Dendritic cell treated with granulocyte-macrophage colony-stimulating factor and Interleukin-4, amounts not matched to agents 40 ng/mL and 50 ng/mL, for 4 days (primary cell): ENCODE data around the gene SNX12.

Source experiments
- H3K27ac Mint-ChIP-seq: one replicate; pipeline ENCODE4 v1.8.0; 2022; ENCODE audit warnings: mild to moderate bottlenecking, mixed read lengths
- H3K27me3 Mint-ChIP-seq: one replicate; pipeline ENCODE4 v1.8.0; 2022; ENCODE audit warnings: mild to moderate bottlenecking, mixed read lengths
- H3K36me3 Mint-ChIP-seq: one replicate; pipeline ENCODE4 v1.8.0; 2022; ENCODE audit warnings: low read depth, mixed read lengths
- H3K4me1 Mint-ChIP-seq: one replicate; pipeline ENCODE4 v1.8.0; 2022; ENCODE audit warnings: low read depth, mixed read lengths
- H3K4me3 Mint-ChIP-seq: one replicate; pipeline ENCODE4 v1.8.0; 2022; ENCODE audit warnings: mild to moderate bottlenecking, moderate library complexity, mixed read lengths
- H3K9me3 Mint-ChIP-seq: one replicate; pipeline ENCODE4 v1.8.0; 2022; ENCODE audit warnings: mixed read lengths
- intact Hi-C: fragments of 100-400 bp; cut with micrococcal nuclease; formaldehyde crosslinking; loops from one replicate; pipeline ENCODE4 v1.15.0; 2022

SNX12 gene

GRCh38 chrX:71099736-71100135, 31.6 kb upstream of the SNX12 start:
- peaks cover 26% of the 10 kb centered on the region for H3K36me3 Mint-ChIP-seq
- no peaks in the 10 kb centered on the region for H3K9me3 Mint-ChIP-seq
- no peak overlapping the region for H3K27ac Mint-ChIP-seq
- peaks cover 3% of the 10 kb centered on the region for H3K27me3 Mint-ChIP-seq
- H3K4me3 Mint-ChIP-seq, result no peak overlapping the region
- intact Hi-C loops, result no loop called here
- peaks cover 33% of the 10 kb centered on the region for H3K4me1 Mint-ChIP-seq

DNA sequence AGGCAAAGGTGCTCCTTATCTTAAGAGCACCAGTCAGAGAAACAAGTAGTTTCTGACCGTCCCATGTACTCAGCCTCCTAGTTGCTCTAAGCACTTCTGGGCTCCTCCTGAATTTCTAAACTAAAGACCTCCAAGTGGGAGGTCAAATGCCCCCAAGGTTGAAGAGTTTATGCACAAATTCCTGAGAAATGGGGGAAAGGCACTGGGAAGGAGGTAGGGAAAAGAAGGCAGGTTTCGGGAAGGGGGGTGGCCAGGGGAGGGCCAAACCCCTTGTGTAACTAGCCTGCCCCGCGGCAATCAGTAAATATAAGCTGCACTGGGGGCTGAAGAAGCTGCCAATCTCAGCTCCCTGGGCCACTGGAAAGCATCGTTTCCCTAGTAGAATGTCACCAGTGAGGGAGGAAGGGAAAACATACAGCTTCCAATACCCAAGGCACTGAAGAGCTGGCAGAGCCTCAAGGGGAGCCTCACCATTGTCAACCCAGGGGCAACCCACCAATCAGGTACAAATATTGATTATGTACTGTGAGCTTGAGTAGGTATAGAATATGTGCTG, 30.9 kb upstream of the SNX12 start:
- peaks cover 27% of the 10 kb centered on the region for H3K4me1 Mint-ChIP-seq

DNA sequence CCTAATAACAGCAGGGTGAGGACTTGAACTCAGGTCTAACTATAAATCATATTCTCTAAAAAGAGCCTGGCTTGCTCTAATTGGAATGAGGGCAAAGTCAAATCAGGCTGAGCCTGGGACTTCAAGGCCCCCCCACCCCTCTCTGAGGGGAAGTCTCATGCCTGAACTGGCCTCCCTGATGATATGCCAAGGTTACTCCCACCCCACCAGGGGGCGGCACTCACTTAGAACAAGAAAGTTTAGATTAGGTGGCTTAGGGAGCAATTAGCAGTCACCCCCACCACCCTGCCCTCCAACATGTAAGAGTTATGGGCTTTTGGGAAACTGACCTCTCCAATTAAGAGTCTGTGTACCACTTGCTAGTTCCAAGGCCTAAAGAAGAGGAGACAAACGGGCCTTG, 30.2 kb upstream of the SNX12 start:
- H3K4me1 Mint-ChIP-seq, result peaks cover 19% of the 10 kb centered on the region
- peaks cover 26% of the 10 kb centered on the region for H3K36me3 Mint-ChIP-seq
- intact Hi-C loops, result loop anchor here (1.0 kb wide), 2 partner anchors 31 to 81 kb away; no protein-coding TSS in a partner anchor
- H3K9me3 Mint-ChIP-seq, result no peaks in the 10 kb centered on the region
- H3K4me3 Mint-ChIP-seq, result no peak overlapping the region
- H3K27ac Mint-ChIP-seq, result no peak overlapping the region
- peaks cover 4% of the 10 kb centered on the region for H3K27me3 Mint-ChIP-seq

More for the DNA sequence above, 30.9 kb upstream of the SNX12 start:
- intact Hi-C loops, result loop anchor here (1.0 kb wide), 2 partner anchors 30 to 80 kb away; no protein-coding TSS in a partner anchor
- H3K9me3 Mint-ChIP-seq, result no peaks in the 10 kb centered on the region
- peaks cover 3% of the 10 kb centered on the region for H3K27me3 Mint-ChIP-seq
- peaks cover 26% of the 10 kb centered on the region for H3K36me3 Mint-ChIP-seq
- H3K4me3 Mint-ChIP-seq, result no peak overlapping the region
- H3K27ac Mint-ChIP-seq, result no peak overlapping the region

DNA sequence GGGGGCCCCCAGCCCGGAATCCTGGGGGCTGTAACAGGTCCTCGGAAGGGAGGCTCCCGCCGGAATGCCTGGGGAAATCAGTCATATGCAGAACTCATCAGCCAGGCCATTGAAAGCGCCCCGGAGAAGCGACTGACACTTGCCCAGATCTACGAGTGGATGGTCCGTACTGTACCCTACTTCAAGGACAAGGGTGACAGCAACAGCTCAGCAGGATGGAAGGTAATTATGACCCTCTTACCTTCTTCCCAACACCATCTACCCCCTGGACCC, 28.6 kb upstream of the SNX12 start:
- Mint-ChIP-seq H3K27ac (peak overlapping the region; percentile 87), H3K4me3 (peak overlapping the region; percentile 92), H3K27me3 (peaks cover 4% of the 10 kb centered on the region), H3K9me3 (no peaks in the 10 kb centered on the region), H3K36me3 (peaks cover 25% of the 10 kb centered on the region), H3K4me1 (peaks cover 11% of the 10 kb centered on the region)
- intact Hi-C loops, result no loop called here

DNA sequence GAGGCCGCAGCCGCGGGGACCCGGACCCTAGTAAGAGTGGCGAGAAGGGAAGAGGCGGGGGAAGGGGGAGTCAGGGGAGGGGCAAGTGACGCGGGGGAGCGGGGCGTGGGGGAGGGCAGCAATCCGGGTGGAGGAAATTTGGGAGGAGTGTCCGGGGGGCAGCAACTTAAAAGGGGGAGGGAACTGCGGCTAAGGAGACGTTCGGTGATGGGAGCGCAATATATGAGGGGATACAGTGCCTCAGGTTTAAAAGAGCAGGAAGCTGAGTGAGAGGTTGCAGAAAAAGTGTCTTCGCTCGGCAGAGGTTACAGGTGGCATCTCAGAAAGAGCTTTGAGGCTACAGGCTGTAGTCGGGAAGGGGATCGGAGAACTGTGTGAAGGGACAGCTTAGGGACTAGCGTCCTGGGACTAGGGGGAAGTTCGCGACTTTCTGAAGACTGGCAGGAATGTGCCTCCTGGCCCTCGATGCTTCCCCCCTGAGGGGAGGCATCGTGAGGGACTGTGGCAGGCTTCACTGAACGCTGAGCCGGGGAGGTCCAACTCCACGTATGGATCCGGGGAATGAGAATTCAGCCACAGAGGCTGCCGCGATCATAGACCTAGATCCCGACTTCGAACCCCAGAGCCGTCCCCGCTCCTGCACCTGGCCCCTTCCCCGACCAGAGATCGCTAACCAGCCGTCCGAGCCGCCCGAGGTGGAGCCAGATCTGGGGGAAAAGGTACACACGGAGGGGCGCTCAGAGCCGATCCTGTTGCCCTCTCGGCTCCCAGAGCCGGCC, 28.0 kb upstream of the SNX12 start:
- H3K9me3 Mint-ChIP-seq, result no peaks in the 10 kb centered on the region

GRCh38 chrX:71095555-71095980, 27.4 kb upstream of the SNX12 start, which contains the start of gene FOXO4:
Gene FOXO4, plus strand, starts transcription at chrX:71095851. Its CDS starts 678 bp downstream, at chrX:71096529.
- Mint-ChIP-seq H3K27me3 (peaks cover 4% of the 10 kb centered on the region), H3K4me1 (peaks cover 9% of the 10 kb centered on the region), H3K27ac (peak within 1 kb of the TSS; percentile 87), H3K4me3 (peak within 1 kb of the TSS; percentile 92), H3K36me3 (peaks cover 14% of the 10 kb centered on the region), H3K9me3 (no peaks in the 10 kb centered on the region)
- intact Hi-C loops, result no loop called here

More for the DNA sequence above, 28.0 kb upstream of the SNX12 start:
- H3K4me1 Mint-ChIP-seq, result peaks cover 11% of the 10 kb centered on the region
- H3K4me3 Mint-ChIP-seq, result peak overlapping the region; percentile 92
- intact Hi-C loops, result no loop called here
- peaks cover 4% of the 10 kb centered on the region for H3K27me3 Mint-ChIP-seq
- H3K27ac Mint-ChIP-seq, result peak overlapping the region; percentile 87
- peaks cover 20% of the 10 kb centered on the region for H3K36me3 Mint-ChIP-seq

DNA sequence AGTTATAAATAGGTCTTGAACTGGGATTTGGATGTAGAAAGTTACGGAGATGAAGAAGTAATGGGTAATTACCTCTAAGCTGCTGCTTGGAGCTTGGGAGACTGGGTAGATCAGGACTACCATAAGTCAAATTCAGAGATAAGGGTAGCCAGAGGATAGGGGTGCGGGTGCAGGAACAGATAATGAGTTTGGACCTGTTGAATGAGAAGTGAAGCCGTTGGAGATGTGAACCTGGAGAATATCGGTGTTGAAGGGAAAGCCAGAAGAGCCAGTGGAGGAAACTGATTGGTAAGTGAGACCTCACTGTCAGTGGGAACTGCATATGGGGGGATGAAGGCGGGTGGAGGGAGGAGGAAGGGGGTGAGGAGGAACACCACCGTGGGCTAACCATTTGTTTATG, 26.9 kb upstream of the SNX12 start:
- Mint-ChIP-seq H3K27me3 (peaks cover 4% of the 10 kb centered on the region), H3K9me3 (no peaks in the 10 kb centered on the region), H3K27ac (peak overlapping the region; percentile 87), H3K36me3 (peaks cover 10% of the 10 kb centered on the region), H3K4me3 (peak overlapping the region; percentile 92), H3K4me1 (peaks cover 6% of the 10 kb centered on the region)
- intact Hi-C loops, result no loop called here

GRCh38 chrX:71091263-71091662, 23.1 kb upstream of the SNX12 start:
- intact Hi-C loops, result no loop called here
- peaks cover 4% of the 10 kb centered on the region for H3K27me3 Mint-ChIP-seq
- no peak overlapping the region for H3K4me3 Mint-ChIP-seq
- no peak overlapping the region for H3K27ac Mint-ChIP-seq
- no peaks in the 10 kb centered on the region for H3K9me3 Mint-ChIP-seq
- peaks cover 9% of the 10 kb centered on the region for H3K36me3 Mint-ChIP-seq
- H3K4me1 Mint-ChIP-seq, result peaks cover 6% of the 10 kb centered on the region

GRCh38 chrX:71085900-71086299, 17.8 kb upstream of the SNX12 start:
- Mint-ChIP-seq H3K4me3 (no peak overlapping the region), H3K9me3 (no peaks in the 10 kb centered on the region), H3K4me1 (no peaks in the 10 kb centered on the region), H3K36me3 (no peaks in the 10 kb centered on the region), H3K27me3 (no peaks in the 10 kb centered on the region), H3K27ac (no peak overlapping the region)
- intact Hi-C loops, result no loop called here

GRCh38 chrX:71082822-71083221, 14.7 kb upstream of the SNX12 start:
- Mint-ChIP-seq H3K27me3 (no peaks in the 10 kb centered on the region), H3K4me3 (no peak overlapping the region), H3K4me1 (no peaks in the 10 kb centered on the region), H3K27ac (no peak overlapping the region), H3K36me3 (no peaks in the 10 kb centered on the region), H3K9me3 (no peaks in the 10 kb centered on the region)
- intact Hi-C loops, result no loop called here

DNA sequence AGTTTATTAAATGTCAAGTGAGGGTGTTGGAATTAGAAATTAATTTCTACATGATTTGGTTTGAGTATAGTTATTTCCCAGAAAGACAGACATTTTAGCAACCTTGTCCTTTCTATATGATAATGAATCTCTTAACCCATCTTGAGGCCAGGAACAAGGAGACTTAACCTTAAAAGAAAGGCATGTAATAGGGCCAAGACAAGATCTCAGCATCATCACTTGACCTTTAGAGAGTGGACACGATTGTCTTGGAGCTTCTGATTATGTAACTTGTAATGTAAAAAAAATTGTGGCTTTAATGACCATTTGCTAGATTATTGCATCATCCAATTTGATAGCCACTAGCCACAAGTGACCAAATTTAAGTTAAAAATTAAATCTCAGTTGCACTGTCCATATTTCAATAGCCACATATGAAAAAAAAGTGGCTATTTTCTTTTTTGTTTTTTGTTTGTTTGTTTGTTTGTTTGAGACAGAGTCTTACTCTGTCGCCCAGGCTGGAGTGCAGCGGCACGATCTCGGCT, 14.1 kb upstream of the SNX12 start:
- H3K4me1 Mint-ChIP-seq, result no peaks in the 10 kb centered on the region
- H3K4me3 Mint-ChIP-seq, result no peak overlapping the region
- H3K27me3 Mint-ChIP-seq, result no peaks in the 10 kb centered on the region
- no peaks in the 10 kb centered on the region for H3K9me3 Mint-ChIP-seq
- no peaks in the 10 kb centered on the region for H3K36me3 Mint-ChIP-seq
- intact Hi-C loops, result no loop called here
- H3K27ac Mint-ChIP-seq, result no peak overlapping the region

- H3K27ac Mint-ChIP-seq, result no peak overlapping the region
- H3K9me3 Mint-ChIP-seq, result no peaks in the 10 kb centered on the region
- no peaks in the 10 kb centered on the region for H3K36me3 Mint-ChIP-seq
- H3K4me3 Mint-ChIP-seq, result no peak overlapping the region
- no peaks in the 10 kb centered on the region for H3K27me3 Mint-ChIP-seq
- intact Hi-C loops, result no loop called here
- H3K4me1 Mint-ChIP-seq, result no peaks in the 10 kb centered on the region
Observed at GRCh38 chrX:71081330-71082123, 13.4 kb upstream of the SNX12 start.

- no peak overlapping the region for H3K4me3 Mint-ChIP-seq
- H3K36me3 Mint-ChIP-seq, result peaks cover 15% of the 10 kb centered on the region
- H3K27me3 Mint-ChIP-seq, result no peaks in the 10 kb centered on the region
- intact Hi-C loops, result no loop called here
- H3K9me3 Mint-ChIP-seq, result no peaks in the 10 kb centered on the region
- H3K4me1 Mint-ChIP-seq, result peaks cover 19% of the 10 kb centered on the region
- no peak overlapping the region for H3K27ac Mint-ChIP-seq
Observed at GRCh38 chrX:71070531-71070930, 2.4 kb upstream of the SNX12 start.

- intact Hi-C loops, result no loop called here
- peak overlapping the region; percentile 94 for H3K27ac Mint-ChIP-seq
- no peaks in the 10 kb centered on the region for H3K27me3 Mint-ChIP-seq
- H3K36me3 Mint-ChIP-seq, result peaks cover 26% of the 10 kb centered on the region
- H3K4me3 Mint-ChIP-seq, result peak overlapping the region; percentile 99
- no peaks in the 10 kb centered on the region for H3K9me3 Mint-ChIP-seq
- peaks cover 25% of the 10 kb centered on the region for H3K4me1 Mint-ChIP-seq
Observed at GRCh38 chrX:71067712-71068043, 456 bp downstream of the SNX12 start.
